DOHH2 (cell line): Measurements from ENCODE around the gene HIVEP3.

ENCODE experiments used
- H3F3A ChIP-seq: fragments of 200-600 bp; sonication (generic), shearing (Covaris generic); 2 replicates; pipeline ENCODE4 v1.6.0; 2016; ENCODE audit warnings: antibody characterized with exemption, mild to moderate bottlenecking; ENCODE audit not compliant: control insufficient read depth, insufficient read depth
- H3K27ac ChIP-seq: fragments of 200-600 bp; sonication (generic); 2 replicates; pipeline ENCODE4 v1.5.1; 2014; ENCODE audit warnings: low read depth, mild to moderate bottlenecking, low read length, moderate library complexity
- H3K27me3 ChIP-seq: fragments of 200-600 bp; sonication (generic); 2 replicates; pipeline ENCODE4 v1.6.1; 2014; ENCODE audit warnings: mild to moderate bottlenecking, low read length, mixed read lengths; ENCODE audit not compliant: control insufficient read depth
- H3K36me3 ChIP-seq: fragments of 200-600 bp; sonication (generic); 2 replicates; pipeline ENCODE4 v1.6.1; 2014; ENCODE audit warnings: mild to moderate bottlenecking, low read length, moderate library complexity, mixed read lengths; ENCODE audit not compliant: control insufficient read depth
- H3K4me1 ChIP-seq: fragments of 200-600 bp; sonication (generic); 2 replicates; pipeline ENCODE4 v1.6.1; 2014; ENCODE audit warnings: mild to moderate bottlenecking, low read length, mixed read lengths; ENCODE audit not compliant: control insufficient read depth
- H3K4me2 ChIP-seq: fragments of 200-600 bp; sonication (generic); 2 replicates; pipeline ENCODE4 v1.6.0; 2014; ENCODE audit warnings: mild to moderate bottlenecking, low read length, moderate library complexity
- H3K4me3 ChIP-seq: fragments of 200-600 bp; sonication (generic); 2 replicates; pipeline ENCODE4 v1.5.1; 2014; ENCODE audit warnings: mild to moderate bottlenecking, low read length, mixed read lengths
- H3K79me2 ChIP-seq: fragments of 200-600 bp; sonication (generic); 2 replicates; pipeline ENCODE4 v1.6.1; 2014; ENCODE audit warnings: mild to moderate bottlenecking, low read length, mixed read lengths; ENCODE audit not compliant: control insufficient read depth
- H3K9me2 ChIP-seq: fragments of 200-600 bp; sonication (generic); replicated peaks from 2 replicates; pipeline ENCODE4 v1.6.1; 2014; ENCODE audit warnings: mild to moderate bottlenecking, low read length, mixed read lengths; ENCODE audit not compliant: control insufficient read depth
- H3K9me3 ChIP-seq: fragments of 200-600 bp; sonication (generic); 2 replicates; pipeline ENCODE4 v1.6.1; 2014; ENCODE audit warnings: antibody characterized with exemption, low read length, mixed read lengths; ENCODE audit not compliant: control insufficient read depth, insufficient read depth
- H4K20me1 ChIP-seq: fragments of 200-600 bp; sonication (generic); 2 replicates; pipeline ENCODE4 v1.6.0; 2014; ENCODE audit warnings: low read depth, mild to moderate bottlenecking, antibody characterized with exemption, low read length, moderate library complexity; ENCODE audit not compliant: control insufficient read depth, insufficient read depth
- EZH2phosphoT487 ChIP-seq: fragments of 200-600 bp; sonication (generic); IDR thresholded peaks from 2 replicates; pipeline ENCODE4 v1.6.1; 2017; ENCODE audit warnings: borderline replicate concordance, mild to moderate bottlenecking, antibody characterized with exemption, low read length, moderate library complexity, mixed read lengths
- TF ChIP-seq, protein P1 (sequence below): fragments of 200-600 bp; sonication (generic); IDR thresholded peaks from one replicate; pipeline ENCODE4 v1.5.1; 2014; ENCODE audit warnings: antibody characterized with exemption, mild to moderate bottlenecking, low read depth, low read length; ENCODE audit not compliant: poor library complexity, severe bottlenecking

HIVEP3 gene

DNA sequence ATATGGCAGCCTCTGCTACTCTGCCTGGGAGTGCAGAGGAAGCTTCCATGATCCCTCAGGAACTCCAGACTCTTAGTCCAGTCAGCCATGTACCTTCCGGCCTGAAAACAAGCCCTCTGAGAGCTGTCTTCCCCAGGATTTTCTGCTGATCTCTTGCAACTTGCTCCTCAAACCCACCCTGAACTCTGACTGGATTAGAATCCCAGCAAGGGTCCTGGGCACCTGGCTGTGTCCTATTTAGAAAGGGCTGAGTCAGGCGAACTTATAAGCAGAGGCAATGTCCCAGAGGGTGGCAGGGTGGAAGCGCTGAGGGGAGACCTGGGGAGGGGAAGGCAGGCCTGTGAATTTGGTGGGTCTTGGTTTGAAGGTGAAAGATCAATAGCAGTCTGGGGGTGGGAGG is 249.8 kb downstream of the HIVEP3 start:
- no peak for TF ChIP-seq EZH2phosphoT487
- TF ChIP-seq, protein P1, sequence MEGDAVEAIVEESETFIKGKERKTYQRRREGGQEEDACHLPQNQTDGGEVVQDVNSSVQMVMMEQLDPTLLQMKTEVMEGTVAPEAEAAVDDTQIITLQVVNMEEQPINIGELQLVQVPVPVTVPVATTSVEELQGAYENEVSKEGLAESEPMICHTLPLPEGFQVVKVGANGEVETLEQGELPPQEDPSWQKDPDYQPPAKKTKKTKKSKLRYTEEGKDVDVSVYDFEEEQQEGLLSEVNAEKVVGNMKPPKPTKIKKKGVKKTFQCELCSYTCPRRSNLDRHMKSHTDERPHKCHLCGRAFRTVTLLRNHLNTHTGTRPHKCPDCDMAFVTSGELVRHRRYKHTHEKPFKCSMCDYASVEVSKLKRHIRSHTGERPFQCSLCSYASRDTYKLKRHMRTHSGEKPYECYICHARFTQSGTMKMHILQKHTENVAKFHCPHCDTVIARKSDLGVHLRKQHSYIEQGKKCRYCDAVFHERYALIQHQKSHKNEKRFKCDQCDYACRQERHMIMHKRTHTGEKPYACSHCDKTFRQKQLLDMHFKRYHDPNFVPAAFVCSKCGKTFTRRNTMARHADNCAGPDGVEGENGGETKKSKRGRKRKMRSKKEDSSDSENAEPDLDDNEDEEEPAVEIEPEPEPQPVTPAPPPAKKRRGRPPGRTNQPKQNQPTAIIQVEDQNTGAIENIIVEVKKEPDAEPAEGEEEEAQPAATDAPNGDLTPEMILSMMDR, result no peak
- Histone ChIP-seq H3K9me2 (no peaks in the 10 kb centered on the region), H3K27ac (no peak overlapping the region), H3K4me3 (no peak overlapping the region), H3F3A (no peaks in the 10 kb centered on the region), H3K4me1 (no peaks in the 10 kb centered on the region), H3K36me3 (no peaks in the 10 kb centered on the region), H3K27me3 (peaks cover 20% of the 10 kb centered on the region), H3K9me3 (no peaks in the 10 kb centered on the region), H3K4me2 (no peak overlapping the region), H3K79me2 (no peaks in the 10 kb centered on the region), H4K20me1 (no peaks in the 10 kb centered on the region)

DNA sequence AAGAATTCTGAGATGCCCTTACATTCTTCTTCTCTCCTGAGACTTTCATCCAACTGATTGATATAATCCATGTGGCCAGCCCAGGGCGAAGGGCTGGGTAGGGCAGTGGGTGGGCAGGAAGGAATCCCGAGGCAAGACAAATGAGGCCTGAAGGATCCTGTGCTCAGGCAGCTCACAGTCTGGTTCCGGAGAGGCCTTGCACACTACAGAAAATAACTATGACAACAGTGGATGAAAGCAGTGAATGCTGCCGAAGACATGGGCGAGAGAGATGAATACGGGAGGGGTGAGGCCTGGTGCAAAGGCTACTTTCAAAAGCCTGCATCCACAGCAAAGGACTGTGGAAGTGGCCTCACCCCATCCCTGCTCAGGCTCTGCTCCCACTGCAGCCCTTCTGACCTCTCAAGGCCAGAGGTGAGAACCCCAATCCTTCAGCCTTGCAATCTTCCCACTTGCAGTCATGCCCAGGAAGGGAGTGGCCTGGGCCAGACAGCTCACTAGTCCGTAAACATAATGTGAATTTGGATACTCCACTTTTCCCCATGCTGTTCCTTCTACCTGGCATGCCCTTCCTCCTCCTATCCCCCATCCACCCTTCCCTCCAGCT is 250.6 kb downstream of the HIVEP3 start:
- H3K9me3 ChIP-seq, result no peaks in the 10 kb centered on the region
- no peaks in the 10 kb centered on the region for H4K20me1 ChIP-seq
- H3K27ac ChIP-seq, result no peak overlapping the region
- no peaks in the 10 kb centered on the region for H3K36me3 ChIP-seq
- no peaks in the 10 kb centered on the region for H3K79me2 ChIP-seq
- no peaks in the 10 kb centered on the region for H3K9me2 ChIP-seq
- no peaks in the 10 kb centered on the region for H3K4me1 ChIP-seq
- H3K4me2 ChIP-seq, result no peak overlapping the region
- TF ChIP-seq EZH2phosphoT487, result no peak
- TF ChIP-seq, protein P1, result no peak
- no peak overlapping the region for H3K4me3 ChIP-seq
- H3K27me3 ChIP-seq, result peaks cover 19% of the 10 kb centered on the region
- no peaks in the 10 kb centered on the region for H3F3A ChIP-seq

DNA sequence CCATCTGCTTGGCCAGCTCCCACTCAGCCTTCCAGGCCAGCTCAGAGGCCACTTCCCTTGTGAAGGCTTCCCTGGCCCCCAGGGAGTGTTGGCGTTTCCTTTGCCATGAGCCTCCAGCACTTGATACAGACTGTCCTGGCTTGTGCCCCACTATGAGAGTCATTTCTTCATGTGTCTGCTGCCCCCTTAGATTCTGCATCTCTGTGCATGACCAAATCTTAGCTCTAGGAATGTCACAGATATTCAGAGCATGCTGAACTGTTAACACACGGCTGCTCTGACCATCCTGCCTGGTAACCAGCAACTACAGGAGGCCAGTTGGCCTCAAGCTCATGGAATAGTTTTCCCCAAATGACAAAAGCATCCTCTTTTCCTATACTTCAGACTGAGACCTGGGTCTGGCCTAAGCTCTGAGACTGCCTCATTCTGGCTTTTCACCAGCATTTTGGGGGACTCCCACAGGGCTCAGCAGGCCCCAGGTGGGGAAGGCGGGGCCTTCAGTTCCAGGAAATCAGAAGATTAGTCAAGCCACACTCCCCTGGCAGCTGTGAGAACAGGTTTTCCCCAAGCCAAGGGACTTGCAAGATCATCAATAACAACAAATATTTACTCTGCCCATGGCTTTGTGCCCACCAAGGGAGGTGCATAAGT is 251.6 kb downstream of the HIVEP3 start:
- Histone ChIP-seq H3F3A (no peaks in the 10 kb centered on the region), H3K36me3 (no peaks in the 10 kb centered on the region), H4K20me1 (no peaks in the 10 kb centered on the region), H3K4me3 (no peak overlapping the region), H3K4me1 (no peaks in the 10 kb centered on the region), H3K79me2 (no peaks in the 10 kb centered on the region), H3K9me2 (no peaks in the 10 kb centered on the region), H3K27ac (no peak overlapping the region), H3K9me3 (no peaks in the 10 kb centered on the region), H3K4me2 (no peak overlapping the region), H3K27me3 (peaks cover 16% of the 10 kb centered on the region)
- TF ChIP-seq, protein P1, result no peak
- no peak for TF ChIP-seq EZH2phosphoT487
